ENCODE results near the gene FRK. TPM values are rescaled to one million over a fixed set of nuclear protein-coding genes. Genes with fewer than 3 reads are reported as not detected.
"Not testable (repeated sequence)": the region's sequence is repeated elsewhere in the genome, so short reads cannot be mapped to it uniquely, and the experiment has no call there.

FRK gene
- total and polyA plus RNA-seq, 2 donors: 0.80 to 0.98 TPM

DNA sequence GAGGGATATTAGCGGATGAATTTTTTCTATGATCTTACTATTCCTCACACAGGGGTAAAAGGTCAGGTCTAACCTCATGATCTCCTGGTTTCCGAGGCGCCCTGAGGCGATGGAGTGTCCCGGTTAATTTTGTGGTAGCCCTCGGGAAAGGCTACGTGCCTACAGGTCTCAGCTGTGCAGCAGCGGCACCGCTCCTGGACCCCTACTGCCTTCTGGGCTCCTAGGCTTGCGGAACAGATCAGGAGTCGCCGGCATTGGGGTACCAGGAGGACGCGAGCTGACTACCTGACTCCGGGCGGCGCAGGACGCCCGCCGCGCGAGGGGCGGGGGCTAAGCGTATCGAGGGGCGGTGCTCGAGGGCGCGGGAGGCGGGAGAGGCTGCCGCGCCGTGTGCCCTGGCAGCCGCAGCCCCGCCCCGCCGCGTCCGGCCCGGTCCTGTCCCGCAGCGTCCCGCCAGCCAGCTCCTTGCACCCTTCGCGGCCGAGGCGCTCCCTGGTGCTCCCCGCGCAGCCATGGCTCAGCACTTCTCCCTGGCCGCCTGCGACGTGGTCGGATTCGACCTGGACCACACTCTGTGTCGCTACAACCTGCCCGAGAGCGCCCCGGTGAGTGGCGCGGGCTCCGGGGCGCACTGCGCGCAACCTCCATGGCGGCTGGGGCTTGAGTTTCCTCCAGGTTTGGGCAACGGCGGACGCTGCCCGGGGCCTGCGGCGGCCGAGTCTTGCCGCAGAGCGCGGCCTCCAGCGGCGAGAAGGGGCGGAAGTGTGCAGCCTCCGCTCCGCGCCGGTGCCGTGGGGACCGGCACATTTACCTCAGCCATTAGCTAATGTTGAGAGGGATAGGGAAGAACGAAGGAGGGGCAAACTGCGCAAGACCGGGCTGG is 40.0 kb upstream of the FRK start, which contains the start of gene NT5DC1:
TSS of gene NT5DC1 (plus strand) at position 435 of the 883 bp plus-strand sequence. CDS start at position 513, 78 bp downstream.
- Histone ChIP-seq H3K4me1 (ENCODE audit: control insufficient read depth in 2 of 2, insufficient read depth in 2 of 2, low read length in 2 of 2) (peaks cover 7 to 9% of the 10 kb centered on the region in 2 donors), H3K4me3 (ENCODE audit: low read length in 2 of 2) (peak within 1 kb of the TSS; percentile 62 to 88), H3K9me3 (ENCODE audit: control insufficient read depth in 2 of 2, insufficient read depth in 1 of 2, low read length in 1 of 2) (peaks cover 1 to 8% of the 10 kb centered on the region in 2 donors), H3K27me3 (ENCODE audit: control insufficient read depth in 2 of 2, insufficient read depth in 1 of 2, low read length in 1 of 2) (peaks cover 0 to 5% of the 10 kb centered on the region in 2 donors), H3K27ac (ENCODE audit: low read depth in 1 of 2, low read length in 1 of 2) (peak within 1 kb of the TSS; percentile 72 to 97), H3K36me3 (ENCODE audit: control insufficient read depth in 2 of 2, insufficient read depth in 2 of 2, low read length in 1 of 2) (no peaks in the 10 kb centered on the region)
- DNase-seq (ENCODE audit: low read depth in 6 of 9, low spot score in 9 of 9): peak; percentile 37 to 89 (median 66)
- WGBS: under 1% methylated on average over 87 of the region's 87 CpGs

GRCh38 chr6:116099036-116099435 is 38.3 kb upstream of the FRK start:
- Histone ChIP-seq H3K4me1 (ENCODE audit: control insufficient read depth in 2 of 2, insufficient read depth in 2 of 2, low read length in 2 of 2) (peaks cover 4 to 9% of the 10 kb centered on the region in 2 donors), H3K36me3 (ENCODE audit: control insufficient read depth in 2 of 2, insufficient read depth in 2 of 2, low read length in 1 of 2) (no peaks in the 10 kb centered on the region), H3K27me3 (ENCODE audit: control insufficient read depth in 2 of 2, insufficient read depth in 1 of 2, low read length in 1 of 2) (peaks cover 0 to 5% of the 10 kb centered on the region in 2 donors), H3K4me3 (ENCODE audit: low read length in 2 of 2) (no peak overlapping the region), H3K9me3 (ENCODE audit: control insufficient read depth in 2 of 2, insufficient read depth in 1 of 2, low read length in 1 of 2) (peaks cover 1 to 8% of the 10 kb centered on the region in 2 donors), H3K27ac (ENCODE audit: low read depth in 1 of 2, low read length in 1 of 2) (no peak overlapping the region)
- no peak for DNase-seq (ENCODE audit: low read depth in 6 of 9, low spot score in 9 of 9)
- 90% methylated on average over 1 of the region's 1 CpG for whole genome bisulfite sequencing

DNA sequence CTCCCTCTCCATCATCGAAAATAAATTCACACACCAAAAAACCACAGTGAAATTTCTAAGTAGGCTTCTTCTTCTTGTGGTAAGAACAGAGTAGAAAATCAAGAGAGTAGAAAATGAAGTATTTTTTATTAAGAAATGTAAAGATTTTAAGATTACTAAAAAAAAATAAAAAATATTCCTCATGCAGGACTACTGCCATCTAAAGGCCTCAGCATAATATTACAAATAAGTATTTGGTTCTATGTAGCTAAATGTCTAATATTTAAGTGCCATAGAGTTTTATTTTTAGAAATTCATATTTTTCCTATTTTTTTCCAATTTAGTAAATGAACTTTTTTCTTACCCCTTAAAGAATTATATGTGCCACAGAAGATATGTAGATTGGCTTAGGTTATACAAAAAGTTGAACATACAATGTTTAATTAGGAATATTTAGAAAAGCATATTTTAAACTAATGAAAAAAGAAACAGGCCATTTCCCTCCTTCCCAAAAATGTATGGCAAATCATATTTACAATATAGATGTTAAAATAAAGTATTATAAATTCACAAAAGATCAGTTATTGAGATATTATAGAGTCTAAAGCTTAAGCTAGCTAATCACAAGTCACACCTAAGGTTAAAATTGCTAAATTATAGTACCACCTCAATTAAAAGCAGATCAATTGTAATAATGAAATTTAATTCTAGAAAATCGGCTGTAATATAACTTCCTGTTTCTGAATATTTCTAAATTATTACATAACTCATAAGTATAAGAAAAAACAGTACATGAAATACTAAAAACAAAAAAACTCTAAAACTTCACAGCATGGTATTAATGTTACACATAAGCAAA is 36.5 kb upstream of the FRK start:
- Histone ChIP-seq H3K27me3 (ENCODE audit: control insufficient read depth in 2 of 2, insufficient read depth in 1 of 2, low read length in 1 of 2) (peaks cover 0 to 5% of the 10 kb centered on the region in 2 donors), H3K36me3 (ENCODE audit: control insufficient read depth in 2 of 2, insufficient read depth in 2 of 2, low read length in 1 of 2) (no peaks in the 10 kb centered on the region), H3K9me3 (ENCODE audit: control insufficient read depth in 2 of 2, insufficient read depth in 1 of 2, low read length in 1 of 2) (peaks cover 1 to 8% of the 10 kb centered on the region in 2 donors), H3K4me3 (ENCODE audit: low read length in 2 of 2) (no peak overlapping the region), H3K27ac (ENCODE audit: low read depth in 1 of 2, low read length in 1 of 2) (no peak overlapping the region), H3K4me1 (ENCODE audit: control insufficient read depth in 2 of 2, insufficient read depth in 2 of 2, low read length in 2 of 2) (peaks cover 4 to 9% of the 10 kb centered on the region in 2 donors)
- WGBS: 54% methylated on average over 2 of the region's 2 CpGs
- no peak for DNase-seq (ENCODE audit: low read depth in 6 of 9, low spot score in 9 of 9)

GRCh38 chr6:116096048-116096759 is 35.5 kb upstream of the FRK start:
- not testable (repeated sequence) for H3K36me3 ChIP-seq (ENCODE audit: control insufficient read depth in 2 of 2, insufficient read depth in 2 of 2, low read length in 1 of 2); H3K4me1 ChIP-seq (ENCODE audit: control insufficient read depth in 2 of 2, insufficient read depth in 2 of 2, low read length in 2 of 2); H3K4me3 ChIP-seq (ENCODE audit: low read length in 2 of 2); H3K27ac ChIP-seq (ENCODE audit: low read depth in 1 of 2, low read length in 1 of 2); DNase-seq (ENCODE audit: low read depth in 6 of 9, low spot score in 9 of 9); H3K9me3 ChIP-seq (ENCODE audit: control insufficient read depth in 2 of 2, insufficient read depth in 1 of 2, low read length in 1 of 2); H3K27me3 ChIP-seq (ENCODE audit: control insufficient read depth in 2 of 2, insufficient read depth in 1 of 2, low read length in 1 of 2)
- WGBS: 94% methylated on average over 9 of the region's 9 CpGs

DNA sequence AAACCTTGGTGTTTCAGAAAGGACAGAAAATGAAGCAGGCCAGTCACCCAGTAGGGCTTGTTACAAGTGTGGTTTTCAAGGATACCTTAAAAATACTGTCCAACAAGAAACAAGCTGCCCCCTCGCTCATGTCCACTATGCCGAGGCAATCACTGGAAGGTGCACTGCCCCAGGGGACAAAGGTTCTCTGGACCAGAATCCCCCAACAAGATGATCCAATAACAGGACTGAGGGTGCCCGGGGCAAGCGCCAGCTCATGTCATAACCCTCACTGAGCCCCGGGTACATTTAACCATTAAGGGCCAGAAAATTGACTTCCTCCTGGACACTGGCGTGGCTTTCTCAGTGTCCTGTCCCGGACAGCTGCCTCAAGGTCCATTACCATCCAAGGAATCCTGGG is 33.4 kb upstream of the FRK start:
- Histone ChIP-seq H3K4me3 (ENCODE audit: low read length in 2 of 2) (no peak overlapping the region), H3K36me3 (ENCODE audit: control insufficient read depth in 2 of 2, insufficient read depth in 2 of 2, low read length in 1 of 2) (no peaks in the 10 kb centered on the region), H3K9me3 (ENCODE audit: control insufficient read depth in 2 of 2, insufficient read depth in 1 of 2, low read length in 1 of 2) (peaks cover 0 to 8% of the 10 kb centered on the region in 2 donors), H3K4me1 (ENCODE audit: control insufficient read depth in 2 of 2, insufficient read depth in 2 of 2, low read length in 2 of 2) (no peaks in the 10 kb centered on the region), H3K27me3 (ENCODE audit: control insufficient read depth in 2 of 2, insufficient read depth in 1 of 2, low read length in 1 of 2) (peaks cover 0 to 2% of the 10 kb centered on the region in 2 donors), H3K27ac (ENCODE audit: low read depth in 1 of 2, low read length in 1 of 2) (no peak overlapping the region)
- no peak for DNase-seq (ENCODE audit: low read depth in 6 of 9, low spot score in 9 of 9)
- WGBS: 96% methylated on average over 7 of the region's 7 CpGs

- no peak for DNase-seq (ENCODE audit: low read depth in 6 of 9, low spot score in 9 of 9)
- no peaks in the 10 kb centered on the region for H3K27me3 ChIP-seq (ENCODE audit: control insufficient read depth in 2 of 2, insufficient read depth in 1 of 2, low read length in 1 of 2)
- WGBS: 74% methylated on average over 2 of the region's 2 CpGs
- H3K27ac ChIP-seq (ENCODE audit: low read depth in 1 of 2, low read length in 1 of 2): no peak overlapping the region
- no peak overlapping the region for H3K4me3 ChIP-seq (ENCODE audit: low read length in 2 of 2)
- H3K36me3 ChIP-seq (ENCODE audit: control insufficient read depth in 2 of 2, insufficient read depth in 2 of 2, low read length in 1 of 2): no peaks in the 10 kb centered on the region
- H3K4me1 ChIP-seq (ENCODE audit: control insufficient read depth in 2 of 2, insufficient read depth in 2 of 2, low read length in 2 of 2): no peaks in the 10 kb centered on the region
- no peaks in the 10 kb centered on the region for H3K9me3 ChIP-seq (ENCODE audit: control insufficient read depth in 2 of 2, insufficient read depth in 1 of 2, low read length in 1 of 2)
These were observed 29.6 kb upstream of the FRK start for GRCh38 chr6:116090251-116090650.

DNA sequence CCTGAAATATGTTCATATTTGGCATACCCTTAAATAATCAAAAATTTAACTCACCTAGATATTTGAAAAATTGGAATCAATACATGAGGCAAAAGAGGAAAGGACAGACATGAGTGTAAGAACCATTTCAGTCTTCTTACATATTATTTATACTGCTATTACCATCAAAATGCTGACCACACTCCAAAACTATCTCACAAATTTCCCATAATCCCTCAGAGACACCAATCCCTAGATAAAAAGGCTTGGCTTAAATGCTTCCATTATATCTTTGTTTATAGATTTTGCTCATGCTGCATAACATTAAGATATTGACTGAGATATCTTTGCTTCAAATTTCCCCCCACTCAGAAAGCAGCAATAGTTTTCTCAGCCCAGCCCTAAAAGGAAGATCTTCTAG is 28.3 kb upstream of the FRK start:
- no peaks in the 10 kb centered on the region for H3K36me3 ChIP-seq (ENCODE audit: control insufficient read depth in 2 of 2, insufficient read depth in 2 of 2, low read length in 1 of 2)
- H3K9me3 ChIP-seq (ENCODE audit: control insufficient read depth in 2 of 2, insufficient read depth in 1 of 2, low read length in 1 of 2): no peaks in the 10 kb centered on the region
- H3K4me1 ChIP-seq (ENCODE audit: control insufficient read depth in 2 of 2, insufficient read depth in 2 of 2, low read length in 2 of 2): no peaks in the 10 kb centered on the region
- H3K27ac ChIP-seq (ENCODE audit: low read depth in 1 of 2, low read length in 1 of 2): no peak overlapping the region
- DNase-seq (ENCODE audit: low read depth in 6 of 9, low spot score in 9 of 9): no peak
- H3K27me3 ChIP-seq (ENCODE audit: control insufficient read depth in 2 of 2, insufficient read depth in 1 of 2, low read length in 1 of 2): no peaks in the 10 kb centered on the region
- H3K4me3 ChIP-seq (ENCODE audit: low read length in 2 of 2): no peak overlapping the region

- Histone ChIP-seq H3K4me1 (ENCODE audit: control insufficient read depth in 2 of 2, insufficient read depth in 2 of 2, low read length in 2 of 2) (no peaks in the 10 kb centered on the region), H3K27ac (ENCODE audit: low read depth in 1 of 2, low read length in 1 of 2) (no peak overlapping the region)
- WGBS: 92% methylated on average over 4 of the region's 4 CpGs
These were observed 26.8 kb upstream of the FRK start for GRCh38 chr6:116087437-116088027.

More at GRCh38 chr6:116087437-116088027, 26.8 kb upstream of the FRK start:
- no peaks in the 10 kb centered on the region for H3K36me3 ChIP-seq (ENCODE audit: control insufficient read depth in 2 of 2, insufficient read depth in 2 of 2, low read length in 1 of 2)
- no peak for DNase-seq (ENCODE audit: low read depth in 6 of 9, low spot score in 9 of 9)
- H3K27me3 ChIP-seq (ENCODE audit: control insufficient read depth in 2 of 2, insufficient read depth in 1 of 2, low read length in 1 of 2): no peaks in the 10 kb centered on the region
- no peaks in the 10 kb centered on the region for H3K9me3 ChIP-seq (ENCODE audit: control insufficient read depth in 2 of 2, insufficient read depth in 1 of 2, low read length in 1 of 2)
- no peak overlapping the region for H3K4me3 ChIP-seq (ENCODE audit: low read length in 2 of 2)
